ENCODE results near the gene C9orf85. TPM values are rescaled to one million over a fixed set of nuclear protein-coding genes. Genes with fewer than 3 reads are reported as not detected.

C9orf85 gene
- total RNA-seq, 2 donors from 2014 or later = 12.2 to 12.5 TPM

GRCh38 chr9:71925834-71926233 is 14.4 kb downstream of the C9orf85 start:
- H3K9me3 ChIP-seq = no peaks in the 10 kb centered on the region
- no peaks in the 10 kb centered on the region for H3K27me3 ChIP-seq
- intact Hi-C loops (cut with DNase I) = no loop called here
- H3K4me3 ChIP-seq = no peak overlapping the region
- no peaks in the 10 kb centered on the region for H3K4me1 ChIP-seq
- DNase-seq = no peak
- H3K36me3 ChIP-seq = no peaks in the 10 kb centered on the region
- H3K27ac ChIP-seq = no peak overlapping the region
- no peak overlapping the region for H3K9ac ChIP-seq (ENCODE audit: low read depth in 2 of 2, low read length in 2 of 2)
- TF ChIP-seq CTCF (IDR thresholded peaks at IDR 0.05) = no peak

- no peak overlapping the region for H3K4me3 ChIP-seq
- no peaks in the 10 kb centered on the region for H3K36me3 ChIP-seq
- no peak overlapping the region for H3K27ac ChIP-seq
- DNase-seq = no peak
- no peak overlapping the region for H3K9ac ChIP-seq (ENCODE audit: low read depth in 2 of 2, low read length in 2 of 2)
- H3K9me3 ChIP-seq = no peaks in the 10 kb centered on the region
- intact Hi-C loops (cut with DNase I) = no loop called here
- no peak for TF ChIP-seq CTCF (IDR thresholded peaks at IDR 0.05)
- no peaks in the 10 kb centered on the region for H3K4me1 ChIP-seq
- H3K27me3 ChIP-seq = no peaks in the 10 kb centered on the region
These were observed 16.9 kb downstream of the C9orf85 start for GRCh38 chr9:71928376-71928775.

GRCh38 chr9:71928806-71929205 is 17.4 kb downstream of the C9orf85 start:
- intact Hi-C loops (cut with DNase I) = no loop called here
- TF ChIP-seq CTCF (IDR thresholded peaks at IDR 0.05) = no peak
- no peaks in the 10 kb centered on the region for H3K4me1 ChIP-seq
- no peak overlapping the region for H3K9ac ChIP-seq (ENCODE audit: low read depth in 2 of 2, low read length in 2 of 2)
- H3K27ac ChIP-seq = no peak overlapping the region
- H3K9me3 ChIP-seq = no peaks in the 10 kb centered on the region
- H3K36me3 ChIP-seq = no peaks in the 10 kb centered on the region
- no peak for DNase-seq
- H3K27me3 ChIP-seq = no peaks in the 10 kb centered on the region
- H3K4me3 ChIP-seq = no peak overlapping the region

DNA sequence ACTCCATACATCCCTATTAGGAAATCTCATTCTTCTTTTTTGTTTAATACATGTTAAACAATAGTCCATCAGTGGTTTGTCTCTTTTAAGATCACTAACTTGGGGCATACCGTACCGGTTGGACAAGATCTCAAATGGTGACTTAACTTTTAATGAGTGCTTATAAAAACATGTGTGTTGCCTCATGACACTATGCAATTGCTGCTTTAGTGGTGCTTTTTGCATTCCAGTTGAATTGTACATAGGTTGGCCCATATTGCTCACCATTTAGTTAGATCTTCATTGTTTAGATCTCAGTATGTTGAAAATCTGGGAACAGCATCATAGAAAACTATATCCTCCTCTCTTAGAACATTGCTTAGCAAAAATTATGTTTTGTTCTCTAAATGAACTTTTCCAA is 17.8 kb downstream of the C9orf85 start:
- Histone ChIP-seq H3K4me3 (no peak overlapping the region), H3K9ac (ENCODE audit: low read depth in 2 of 2, low read length in 2 of 2) (no peak overlapping the region), H3K9me3 (no peaks in the 10 kb centered on the region), H3K27me3 (no peaks in the 10 kb centered on the region), H3K4me1 (no peaks in the 10 kb centered on the region), H3K36me3 (no peaks in the 10 kb centered on the region), H3K27ac (no peak overlapping the region)
- intact Hi-C loops (cut with DNase I) = no loop called here
- no peak for TF ChIP-seq CTCF (IDR thresholded peaks at IDR 0.05)
- DNase-seq = no peak

GRCh38 chr9:71929791-71930440 is 18.5 kb downstream of the C9orf85 start:
- no peaks in the 10 kb centered on the region for H3K9me3 ChIP-seq
- H3K27me3 ChIP-seq = no peaks in the 10 kb centered on the region
- no peak overlapping the region for H3K4me3 ChIP-seq
- no peak overlapping the region for H3K27ac ChIP-seq
- intact Hi-C loops (cut with DNase I) = no loop called here
- H3K4me1 ChIP-seq = no peaks in the 10 kb centered on the region
- H3K36me3 ChIP-seq = no peaks in the 10 kb centered on the region
- no peak for TF ChIP-seq CTCF (IDR thresholded peaks at IDR 0.05)
- DNase-seq = no peak
- no peak overlapping the region for H3K9ac ChIP-seq (ENCODE audit: low read depth in 2 of 2, low read length in 2 of 2)
